Measurements from ENCODE around the gene CCSER1. TPM values are rescaled to one million over a fixed set of nuclear protein-coding genes. Genes with fewer than 3 reads are reported as not detected.

Gene CCSER1
- total RNA-seq, 1 donor: under 0.01 TPM

GRCh38 chr4:90445380-90445779, 318.2 kb downstream of the CCSER1 start:
- DNase-seq (ENCODE audit: low read depth): no peak
- TF ChIP-seq CTCF (IDR thresholded peaks at IDR 0.05; ENCODE audit: insufficient read depth, low read length): no peak
- no peak overlapping the region for H3K4me3 ChIP-seq (ENCODE audit: low read depth, low read length)

GRCh38 chr4:90449626-90450025, 322.4 kb downstream of the CCSER1 start:
- TF ChIP-seq CTCF (IDR thresholded peaks at IDR 0.05; ENCODE audit: insufficient read depth, low read length): no peak
- no peak for DNase-seq (ENCODE audit: low read depth)
- no peak overlapping the region for H3K4me3 ChIP-seq (ENCODE audit: low read depth, low read length)

- H3K4me3 ChIP-seq (ENCODE audit: low read depth, low read length): no peak overlapping the region
- no peak for TF ChIP-seq CTCF (IDR thresholded peaks at IDR 0.05; ENCODE audit: insufficient read depth, low read length)
- DNase-seq (ENCODE audit: low read depth): no peak
These were observed 329.7 kb downstream of the CCSER1 start for GRCh38 chr4:90456891-90457290.

- TF ChIP-seq CTCF (IDR thresholded peaks at IDR 0.05; ENCODE audit: insufficient read depth, low read length): no peak
- no peak overlapping the region for H3K4me3 ChIP-seq (ENCODE audit: low read depth, low read length)
- DNase-seq (ENCODE audit: low read depth): no peak
These were observed 330.6 kb downstream of the CCSER1 start for GRCh38 chr4:90457817-90458216.

GRCh38 chr4:90458576-90458975, 331.4 kb downstream of the CCSER1 start:
- TF ChIP-seq CTCF (IDR thresholded peaks at IDR 0.05; ENCODE audit: insufficient read depth, low read length): no peak
- H3K4me3 ChIP-seq (ENCODE audit: low read depth, low read length): no peak overlapping the region
- DNase-seq (ENCODE audit: low read depth): no peak

- no peak for TF ChIP-seq CTCF (IDR thresholded peaks at IDR 0.05; ENCODE audit: insufficient read depth, low read length)
- no peak for DNase-seq (ENCODE audit: low read depth)
- no peak overlapping the region for H3K4me3 ChIP-seq (ENCODE audit: low read depth, low read length)
These were observed 347.3 kb downstream of the CCSER1 start for GRCh38 chr4:90474484-90474883.

- DNase-seq (ENCODE audit: low read depth): no peak
- H3K4me3 ChIP-seq (ENCODE audit: low read depth, low read length): no peak overlapping the region
- no peak for TF ChIP-seq CTCF (IDR thresholded peaks at IDR 0.05; ENCODE audit: insufficient read depth, low read length)
These were observed 348.8 kb downstream of the CCSER1 start for GRCh38 chr4:90476019-90476418.

All from fibroblast of the aortic adventitia (primary cell).